Type B pancreatic cell (in vitro differentiated cells): ENCODE results near the gene FILIP1L. TPM values are rescaled to one million over a fixed set of nuclear protein-coding genes. Genes with fewer than 3 reads are reported as not detected.

ENCODE experiments used
- DNase-seq: peaks from one replicate; pipeline ENCODE4 v3.0.0; 2021; ENCODE audit warnings: mixed read lengths; ENCODE audit not compliant: unreplicated experiment; ENCODE audit errors: extremely low spot score
- H3K27ac Mint-ChIP-seq: 2 replicates; pipeline ENCODE4 v1.8.0; 2021; ENCODE audit warnings: mild to moderate bottlenecking, mixed read lengths
- H3K27me3 Mint-ChIP-seq: 2 replicates; pipeline ENCODE4 v1.8.0; 2021; ENCODE audit warnings: mixed read lengths
- H3K36me3 Mint-ChIP-seq: 2 replicates; pipeline ENCODE4 v1.8.0; 2021; ENCODE audit warnings: mixed read lengths
- H3K4me1 Mint-ChIP-seq: one replicate; pipeline ENCODE4 v1.8.0; 2021; ENCODE audit warnings: mixed read lengths; ENCODE audit not compliant: unreplicated experiment
- H3K4me3 Mint-ChIP-seq: 2 replicates; pipeline ENCODE4 v1.8.0; 2021; ENCODE audit warnings: mild to moderate bottlenecking, mixed read lengths
- H3K9me3 Mint-ChIP-seq: 2 replicates; pipeline ENCODE4 v1.8.0; 2021; ENCODE audit warnings: mixed read lengths
- total RNA-seq: library from RNA; stranded (reverse); gene quantifications from 2 replicates; pipeline ENCODE4 v1.2.1, GENCODE V29; 2021; ENCODE audit warnings: low replicate concordance
- TF ChIP-seq, protein P1 (sequence below): fragments of 200-600 bp; sonication (generic); conservative IDR thresholded peaks from 2 replicates; pipeline ENCODE4 v1.5.0; 2021; ENCODE audit warnings: antibody characterized with exemption, mild to moderate bottlenecking

FILIP1L gene
- total RNA-seq, 1 donor from 2014 or later = 30.6 TPM

DNA sequence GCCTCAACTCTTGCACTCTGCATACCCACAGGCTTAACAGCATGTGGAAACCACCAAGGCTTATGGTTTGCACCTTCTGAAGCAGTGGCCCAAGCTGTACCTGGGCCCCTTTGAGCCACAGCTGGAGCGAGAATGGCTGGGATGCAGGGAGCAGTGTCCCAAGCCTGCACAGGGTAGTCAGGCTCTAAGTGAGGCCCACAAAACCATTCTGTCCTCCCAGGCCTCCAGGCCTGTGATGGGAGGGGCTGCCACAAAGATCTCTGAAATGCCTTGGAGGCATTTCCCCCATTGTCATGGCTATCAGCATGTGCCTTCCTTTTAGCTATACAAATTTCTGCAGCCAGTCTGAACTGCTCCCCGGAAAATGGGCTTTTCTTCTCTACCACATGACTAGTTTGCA is 309.1 kb downstream of the FILIP1L start:
- peaks cover 6% of the 10 kb centered on the region for H3K9me3 Mint-ChIP-seq
- no peak for DNase-seq
- no peaks in the 10 kb centered on the region for H3K36me3 Mint-ChIP-seq
- no peak overlapping the region for H3K4me3 Mint-ChIP-seq
- H3K4me1 Mint-ChIP-seq = no peaks in the 10 kb centered on the region
- TF ChIP-seq, protein P1, sequence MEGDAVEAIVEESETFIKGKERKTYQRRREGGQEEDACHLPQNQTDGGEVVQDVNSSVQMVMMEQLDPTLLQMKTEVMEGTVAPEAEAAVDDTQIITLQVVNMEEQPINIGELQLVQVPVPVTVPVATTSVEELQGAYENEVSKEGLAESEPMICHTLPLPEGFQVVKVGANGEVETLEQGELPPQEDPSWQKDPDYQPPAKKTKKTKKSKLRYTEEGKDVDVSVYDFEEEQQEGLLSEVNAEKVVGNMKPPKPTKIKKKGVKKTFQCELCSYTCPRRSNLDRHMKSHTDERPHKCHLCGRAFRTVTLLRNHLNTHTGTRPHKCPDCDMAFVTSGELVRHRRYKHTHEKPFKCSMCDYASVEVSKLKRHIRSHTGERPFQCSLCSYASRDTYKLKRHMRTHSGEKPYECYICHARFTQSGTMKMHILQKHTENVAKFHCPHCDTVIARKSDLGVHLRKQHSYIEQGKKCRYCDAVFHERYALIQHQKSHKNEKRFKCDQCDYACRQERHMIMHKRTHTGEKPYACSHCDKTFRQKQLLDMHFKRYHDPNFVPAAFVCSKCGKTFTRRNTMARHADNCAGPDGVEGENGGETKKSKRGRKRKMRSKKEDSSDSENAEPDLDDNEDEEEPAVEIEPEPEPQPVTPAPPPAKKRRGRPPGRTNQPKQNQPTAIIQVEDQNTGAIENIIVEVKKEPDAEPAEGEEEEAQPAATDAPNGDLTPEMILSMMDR = no peak
- no peak overlapping the region for H3K27ac Mint-ChIP-seq
- no peaks in the 10 kb centered on the region for H3K27me3 Mint-ChIP-seq

- Mint-ChIP-seq H3K4me3 (no peak overlapping the region), H3K9me3 (peaks cover 6% of the 10 kb centered on the region)
Observed at GRCh38 chr3:99803297-99803696, 311.0 kb downstream of the FILIP1L start.

GRCh38 chr3:99799422-99799821 is 314.9 kb downstream of the FILIP1L start:
- H3K27me3 Mint-ChIP-seq = no peaks in the 10 kb centered on the region
- no peak overlapping the region for H3K27ac Mint-ChIP-seq

More at GRCh38 chr3:99803297-99803696, 311.0 kb downstream of the FILIP1L start:
- TF ChIP-seq, protein P1 = no peak
- no peak overlapping the region for H3K27ac Mint-ChIP-seq
- no peak for DNase-seq
- no peaks in the 10 kb centered on the region for H3K27me3 Mint-ChIP-seq
- no peaks in the 10 kb centered on the region for H3K4me1 Mint-ChIP-seq
- no peaks in the 10 kb centered on the region for H3K36me3 Mint-ChIP-seq

GRCh38 chr3:99795573-99795972 is 318.7 kb downstream of the FILIP1L start:
- Mint-ChIP-seq H3K9me3 (no peaks in the 10 kb centered on the region), H3K27ac (no peak overlapping the region), H3K4me3 (no peak overlapping the region), H3K27me3 (peaks cover 1% of the 10 kb centered on the region), H3K4me1 (no peaks in the 10 kb centered on the region), H3K36me3 (no peaks in the 10 kb centered on the region)
- no peak for DNase-seq
- TF ChIP-seq, protein P1 = no peak

More at GRCh38 chr3:99799422-99799821, 314.9 kb downstream of the FILIP1L start:
- Mint-ChIP-seq H3K9me3 (no peaks in the 10 kb centered on the region), H3K4me3 (no peak overlapping the region), H3K4me1 (no peaks in the 10 kb centered on the region), H3K36me3 (no peaks in the 10 kb centered on the region)
- DNase-seq = no peak
- TF ChIP-seq, protein P1 = no peak

GRCh38 chr3:99794485-99794884 is 319.8 kb downstream of the FILIP1L start:
- H3K4me3 Mint-ChIP-seq = no peak overlapping the region
- no peaks in the 10 kb centered on the region for H3K9me3 Mint-ChIP-seq
- no peak overlapping the region for H3K27ac Mint-ChIP-seq
- TF ChIP-seq, protein P1 = no peak
- H3K27me3 Mint-ChIP-seq = peaks cover 4% of the 10 kb centered on the region
- no peak for DNase-seq
- H3K4me1 Mint-ChIP-seq = no peaks in the 10 kb centered on the region
- no peaks in the 10 kb centered on the region for H3K36me3 Mint-ChIP-seq
